ENCODE measurements around the gene CHCT1. TPM values are rescaled to one million over a fixed set of nuclear protein-coding genes. Genes with fewer than 3 reads are reported as not detected.

Gene CHCT1
- total and polyA plus RNA-seq, 2 donors (not counting 3 experiments of a cell fraction or from before 2014, with no cell fraction given), result not detected

DNA sequence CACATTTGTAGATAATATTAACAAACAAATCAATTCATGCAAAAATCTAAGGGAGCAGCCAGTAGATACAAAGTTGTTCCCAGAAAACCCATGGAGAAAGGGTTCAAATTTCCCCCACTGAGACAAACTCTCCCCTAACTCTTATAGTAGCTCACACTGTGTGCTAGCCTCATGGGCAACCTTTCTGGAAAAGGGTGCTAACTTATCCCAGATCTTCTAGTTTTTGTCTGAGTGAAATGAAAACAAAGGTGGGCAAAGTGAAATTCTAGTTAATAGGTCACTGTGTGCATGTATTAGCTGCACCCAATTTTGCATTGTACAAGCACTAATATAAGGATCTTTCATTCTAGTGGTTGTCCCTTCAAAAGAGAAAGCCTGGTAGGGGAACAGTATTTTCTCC lies 20.5 kb upstream of the CHCT1 start:
- dilution Hi-C loops (cut with MboI; ENCODE audit: extremely low pct_ligation_motif_present, low sequenced_read_pairs) (no loop called here), intact Hi-C loops (cut with micrococcal nuclease) (no loop called here)
- FAIRE-seq, result no peak
- ChIA-PET POLR2A (no interaction called here), CTCF (no interaction called here)
- no peaks in the 10 kb centered on the region for H3K9me1 ChIP-seq (replicated peaks; ENCODE audit: control insufficient read depth, extremely low read depth, insufficient read depth, low read length)
- H3K27ac ChIP-seq (ENCODE audit: insufficient read depth, low read depth, low read length), result no peak overlapping the region
- BruUV-seq (replicated peaks), result no TSS peak
- H3K27me3 ChIP-seq (ENCODE audit: control insufficient read depth in 2 of 2, insufficient read depth in 2 of 2, low read length in 2 of 2), result no peaks in the 10 kb centered on the region
- no peaks in the 10 kb centered on the region for H3K9me3 ChIP-seq (replicated peaks; ENCODE audit: control insufficient read depth, insufficient read depth, low read length)
- no peak overlapping the region for H2AFZ ChIP-seq (ENCODE audit: low read depth, low read length)
- TF ChIP-seq EZH2 (IDR thresholded peaks at IDR 0.05; ENCODE audit: borderline replicate concordance, low read depth, low read length, severe bottlenecking), result no peak
- no peak for TF ChIP-seq JUN (IDR thresholded peaks at IDR 0.05; ENCODE audit: borderline replicate concordance, insufficient read depth, insufficient read length, low read depth)
- no peak for TF ChIP-seq POLR2A (IDR thresholded peaks at IDR 0.05; ENCODE audit: low read depth, low read length)
- no peak for TF ChIP-seq MYC (IDR thresholded peaks at IDR 0.05; ENCODE audit: low read depth, low read length)
- no peak for TF ChIP-seq CTCF (IDR thresholded peaks at IDR 0.05; ENCODE audit: extremely low read depth in 1 of 2, insufficient read depth in 1 of 2, low read depth in 1 of 2, low read length in 2 of 2)
- no peak for TF ChIP-seq MAX (IDR thresholded peaks at IDR 0.05; ENCODE audit: insufficient read depth, insufficient read length)
- no peak for TF ChIP-seq POLR2AphosphoS5 (IDR thresholded peaks at IDR 0.05; ENCODE audit: insufficient read depth, low read depth, low read length)
- TF ChIP-seq FOS (IDR thresholded peaks at IDR 0.05; ENCODE audit: borderline replicate concordance, insufficient read depth, low read length), result no peak
- no peak for TF ChIP-seq GATA2 (IDR thresholded peaks at IDR 0.05; ENCODE audit: insufficient read depth, insufficient read length, low read depth, low read length)
- no peak overlapping the region for H3K4me2 ChIP-seq (ENCODE audit: insufficient read depth, low read length)
- H3K79me2 ChIP-seq (ENCODE audit: control insufficient read depth, insufficient read depth, low read length), result no peaks in the 10 kb centered on the region
- H4K20me1 ChIP-seq (replicated peaks; ENCODE audit: control insufficient read depth, extremely low read depth, insufficient read depth, low read length), result no peaks in the 10 kb centered on the region
- H3K36me3 ChIP-seq (ENCODE audit: control insufficient read depth in 2 of 2, extremely low read depth in 1 of 2, insufficient read depth in 2 of 2, low read length in 2 of 2), result no peaks in the 10 kb centered on the region
- H3K4me3 ChIP-seq (replicated peaks in 1 of 3; ENCODE audit: insufficient read depth in 1 of 3, low read depth in 1 of 3, low read length in 3 of 3), result no peak overlapping the region
- H3K9ac ChIP-seq (replicated peaks; ENCODE audit: extremely low read depth, insufficient read depth, low read length), result no peak overlapping the region
- DNase-seq (ENCODE audit: low read depth, low spot score), result no peak
- peaks cover 4% of the 10 kb centered on the region for H3K4me1 ChIP-seq (ENCODE audit: control insufficient read depth, extremely low read depth, insufficient read depth, low read length)
